Epithelial cell of proximal tubule (primary cell): ENCODE data around the gene PHF21B. TPM values are rescaled to one million over a fixed set of nuclear protein-coding genes. Genes with fewer than 3 reads are reported as not detected.

Experiments used
- DNase-seq: peaks from one replicate; pipeline ENCODE4 v3.0.0-alpha.2; 2011; ENCODE audit warnings: low read depth
- H3K4me3 ChIP-seq: 2 replicates; pipeline ENCODE4 v1.5.1; 2011; ENCODE audit warnings: low read depth, mild to moderate bottlenecking, low read length
- CTCF ChIP-seq: conservative IDR thresholded peaks from 2 replicates; pipeline ENCODE4 v1.5.1; 2012; ENCODE audit warnings: low read depth, mild to moderate bottlenecking, low read length
- total RNA-seq: library from RNA; depleted of rRNA; stranded (reverse); fragments of >200 nt; gene quantifications from 2 replicates; pipeline ENCODE4 v1.2.3, GENCODE V29; 2015

PHF21B gene
- total RNA-seq, 1 donor from 2014 or later: 2.0 TPM

GRCh38 chr22:44918166-44918924, 91.5 kb downstream of the PHF21B start:
- no peak for DNase-seq
- no peak for TF ChIP-seq CTCF
- no peak overlapping the region for H3K4me3 ChIP-seq

- no peak overlapping the region for H3K4me3 ChIP-seq
- no peak for TF ChIP-seq CTCF
- DNase-seq: no peak
Measured at GRCh38 chr22:44917372-44918165, 92.2 kb downstream of the PHF21B start.

- no peak overlapping the region for H3K4me3 ChIP-seq
- no peak for DNase-seq
- TF ChIP-seq CTCF: no peak
Measured at GRCh38 chr22:44916281-44917231, 93.2 kb downstream of the PHF21B start.

GRCh38 chr22:44915441-44915840, 94.4 kb downstream of the PHF21B start:
- no peak for TF ChIP-seq CTCF
- DNase-seq: no peak
- no peak overlapping the region for H3K4me3 ChIP-seq

- no peak for DNase-seq
- H3K4me3 ChIP-seq: no peak overlapping the region
- TF ChIP-seq CTCF: no peak
Measured at GRCh38 chr22:44914026-44914721, 95.6 kb downstream of the PHF21B start.
